ENCODE measurements around the gene TMEM108. TPM values are rescaled to one million over a fixed set of nuclear protein-coding genes. Genes with fewer than 3 reads are reported as not detected.
A peak's percentile ranks its signal among the peaks of the same experiment; 100 is the strongest.
"Not testable (repeated sequence)": the region's sequence is repeated elsewhere in the genome, so short reads cannot be mapped to it uniquely, and the experiment has no call there.

The TMEM108 gene
- polyA plus RNA-seq (2014; cell fraction: cytosol; rRNA removed): 16.5 and 20.4 TPM in 2 replicates
- 5.4 and 9.6 TPM in 2 replicates for polyA plus RNA-seq (2014; cell fraction: nucleus; rRNA removed)

DNA sequence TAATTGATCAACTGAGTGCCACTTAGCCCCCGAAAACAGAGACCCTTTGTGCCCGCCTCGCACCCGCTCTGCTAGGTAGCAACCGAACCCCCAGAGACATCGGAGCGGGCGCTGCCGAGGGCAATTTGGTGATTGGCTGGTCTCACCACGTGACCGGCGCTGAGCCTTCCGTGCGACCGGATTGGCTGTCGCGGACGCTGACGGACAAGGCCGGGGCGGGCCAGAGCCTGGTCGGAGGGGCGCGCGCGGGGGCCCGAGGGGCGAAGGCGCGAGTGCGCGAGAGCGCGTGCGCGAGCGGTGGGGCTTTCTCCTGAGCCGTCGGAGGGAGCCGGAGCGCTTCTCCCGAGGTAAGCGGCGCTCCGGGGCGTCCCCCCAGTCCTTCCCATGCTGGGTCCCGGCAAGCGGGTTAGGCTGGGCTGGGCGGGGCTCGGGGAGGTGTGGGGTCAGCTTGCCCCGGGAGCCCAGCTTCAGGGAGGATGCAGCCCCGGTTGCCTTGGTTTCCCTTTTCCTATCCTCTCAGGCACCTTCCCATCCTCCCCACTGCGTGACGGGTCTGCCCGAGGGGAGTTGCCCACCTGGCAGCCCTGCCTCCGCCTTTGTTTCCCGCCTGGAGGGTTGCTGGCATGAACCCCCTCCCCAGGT lies at the start of gene TMEM108:
Gene TMEM108, plus strand, starts transcription at position 303 of the 642 bp plus-strand sequence.
- DNase-seq (ENCODE audit: low spot score): peak; percentile 94

DNA sequence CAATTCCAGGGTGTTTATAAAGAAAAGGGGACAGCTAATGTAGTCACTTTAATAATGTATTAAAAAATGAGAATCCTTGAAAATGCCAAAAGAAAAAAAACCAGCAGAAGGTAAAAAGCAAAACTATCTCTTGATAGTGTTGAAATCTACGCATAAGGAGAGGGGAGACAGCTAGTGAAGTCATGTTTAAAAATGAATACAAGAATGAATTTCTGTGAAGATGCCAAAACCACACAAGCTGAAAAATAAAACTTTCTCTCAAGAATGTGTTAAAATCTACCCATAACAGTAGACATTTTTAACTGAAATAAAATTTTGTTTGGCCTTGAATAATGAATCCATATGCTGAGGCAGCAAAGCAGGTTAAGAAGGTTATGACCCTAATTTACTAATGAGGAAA lies 42.2 kb upstream of the TMEM108 start:
- DNase-seq (ENCODE audit: low spot score): no peak

DNA sequence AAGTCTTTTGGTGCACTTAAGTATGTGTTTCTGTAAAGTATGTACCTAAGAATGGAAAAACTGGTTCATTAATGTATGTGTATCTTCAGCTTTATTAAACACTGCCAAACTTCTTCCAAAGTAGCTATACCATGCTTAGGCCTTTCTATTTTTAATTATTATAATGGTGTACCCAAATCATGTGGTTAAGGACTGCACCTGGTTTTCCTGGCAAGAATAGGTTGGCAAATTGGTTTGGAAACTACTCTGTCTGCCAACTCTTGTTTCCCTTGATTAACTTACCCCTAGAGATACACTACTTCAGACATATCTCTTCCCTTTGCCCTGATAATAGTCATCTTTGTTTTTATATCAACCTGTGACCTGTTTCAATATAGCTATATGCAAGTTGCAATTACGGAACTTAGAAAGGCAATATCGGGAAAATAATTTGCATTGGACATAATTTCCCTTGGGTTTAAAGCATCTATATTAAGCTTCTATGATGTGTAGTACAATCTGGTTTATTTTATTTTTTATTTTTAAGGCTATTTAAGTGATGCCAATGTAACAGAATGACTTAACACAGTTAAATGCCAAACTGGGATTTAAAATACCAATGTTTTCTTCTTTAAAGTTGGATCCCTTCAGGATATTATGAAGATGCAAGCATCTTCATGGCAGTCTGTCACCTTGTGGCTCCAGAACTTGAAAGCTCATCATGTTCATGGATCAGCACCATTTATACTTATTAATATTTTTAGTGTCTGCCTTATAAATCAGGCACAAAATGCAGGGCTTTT lies 40.6 kb upstream of the TMEM108 start:
- DNase-seq (ENCODE audit: low spot score): no peak

DNA sequence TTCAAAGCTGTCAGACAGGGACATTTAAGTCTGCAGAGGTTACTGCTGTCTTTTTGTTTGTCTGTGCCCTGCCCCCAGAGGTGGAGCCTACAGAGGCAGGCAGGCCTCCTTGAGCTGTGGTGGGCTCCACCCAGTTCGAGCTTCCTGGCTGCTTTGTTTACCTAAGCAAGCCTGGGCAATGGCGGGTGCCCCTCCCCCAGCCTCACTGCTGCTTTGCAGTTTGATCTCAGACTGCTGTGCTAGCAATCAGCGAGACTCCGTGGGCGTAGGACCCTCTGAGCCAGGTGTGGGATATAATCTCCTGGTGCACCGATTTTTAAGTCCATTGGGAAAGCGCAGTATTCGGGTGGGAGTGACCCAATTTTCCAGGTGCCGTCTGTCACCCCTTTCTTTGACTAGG lies 33.2 kb upstream of the TMEM108 start:
- not testable (repeated sequence) for DNase-seq (ENCODE audit: low spot score)

DNA sequence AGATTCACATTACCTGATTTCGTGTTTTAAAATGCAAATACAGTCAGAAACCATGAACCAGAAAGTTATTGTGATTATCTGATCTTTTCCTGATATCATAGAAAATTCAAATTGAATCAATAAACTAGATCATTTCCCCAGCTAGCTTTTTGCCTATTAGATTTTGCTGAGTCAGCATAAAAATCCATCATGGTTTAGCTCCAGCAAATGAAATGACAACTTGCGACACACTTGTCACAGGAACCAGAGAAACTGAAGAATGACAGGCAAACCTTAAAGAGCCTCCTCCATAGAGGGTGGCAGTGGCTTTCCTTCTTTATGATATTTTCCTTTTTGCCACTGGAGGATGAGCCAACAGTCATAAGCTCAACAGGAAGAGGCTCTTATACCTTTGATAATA lies 30.6 kb upstream of the TMEM108 start:
- DNase-seq (ENCODE audit: low spot score): no peak

DNA sequence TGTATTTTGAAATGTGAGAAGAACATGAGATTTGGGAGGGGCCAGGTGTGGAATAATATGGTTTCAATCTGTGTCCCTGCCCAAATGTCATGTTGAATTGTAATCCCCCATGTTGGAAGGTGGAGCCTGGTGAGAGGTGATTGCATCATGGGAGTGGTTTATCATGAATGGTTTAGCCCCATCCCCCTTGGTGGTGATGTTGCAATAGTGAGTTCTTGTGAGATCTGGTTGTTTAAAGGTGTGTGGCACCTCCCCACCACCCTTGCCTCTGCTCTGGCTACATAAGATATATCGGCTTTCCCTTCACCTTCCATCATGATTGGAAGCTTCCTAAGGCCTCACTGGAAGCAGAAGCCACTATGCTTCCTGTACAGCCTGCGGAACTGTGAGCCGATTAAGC lies 23.9 kb upstream of the TMEM108 start:
- DNase-seq (ENCODE audit: low spot score): no peak

DNA sequence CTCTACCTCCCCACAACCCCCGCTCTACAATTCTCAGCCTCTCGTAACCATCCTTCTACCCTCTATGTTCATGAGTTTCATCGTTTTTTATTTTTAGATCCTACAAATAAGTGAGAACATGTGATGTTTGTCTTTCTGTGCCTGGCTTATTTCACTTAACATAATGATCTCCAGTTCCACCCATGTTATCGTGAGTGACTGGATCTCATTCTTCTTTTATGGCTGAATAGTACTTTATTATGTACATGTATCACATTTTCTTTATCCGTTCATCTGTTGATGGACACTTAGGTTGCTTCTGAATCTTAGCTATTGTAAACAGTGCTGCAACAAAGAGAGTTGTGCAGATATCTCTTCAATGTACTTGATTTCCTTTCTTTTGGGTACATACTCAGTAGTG lies 22.6 kb upstream of the TMEM108 start:
- DNase-seq (ENCODE audit: low spot score): peak; percentile 73

DNA sequence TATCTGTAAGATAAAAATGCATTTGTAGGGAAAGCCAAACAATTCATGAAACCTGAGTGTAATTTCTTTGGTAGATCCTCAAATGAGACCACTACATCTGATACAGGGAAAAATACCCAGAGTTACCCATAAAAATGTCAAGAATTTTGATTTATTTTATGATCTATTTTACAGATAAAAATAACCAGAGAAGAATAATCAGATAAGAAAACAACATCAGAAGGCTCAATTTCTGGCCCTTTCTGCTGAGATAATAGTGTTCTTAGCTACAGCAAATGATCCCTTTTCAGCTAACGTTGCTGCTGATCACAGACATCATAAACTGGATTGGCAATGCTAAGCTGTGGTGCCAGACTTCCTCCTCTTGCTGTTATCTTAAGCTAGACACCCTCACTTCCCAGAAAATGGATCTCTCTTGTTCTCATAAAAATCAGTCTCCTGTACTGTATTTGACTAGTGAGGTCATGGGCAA lies 21.3 kb upstream of the TMEM108 start:
- DNase-seq (ENCODE audit: low spot score): peak; percentile 95

DNA sequence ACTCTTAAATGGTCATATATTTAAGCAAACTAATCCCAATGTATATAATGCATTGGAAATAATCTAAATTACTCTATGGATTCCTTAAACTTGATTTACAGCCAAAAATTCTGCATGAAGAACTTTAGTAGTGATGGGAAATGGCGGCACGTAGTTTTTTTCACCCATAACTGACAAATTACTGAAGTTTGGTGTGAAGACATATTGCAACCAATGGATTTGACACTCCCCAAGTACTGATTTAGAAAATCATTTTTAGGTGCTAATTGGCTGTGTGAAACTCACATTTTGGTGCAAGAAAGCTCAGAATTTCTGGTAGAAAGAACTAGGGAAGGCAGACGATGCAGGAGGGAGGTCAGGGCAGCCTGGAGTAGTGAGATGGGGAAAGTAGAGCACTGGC lies 19.3 kb upstream of the TMEM108 start:
- no peak for DNase-seq (ENCODE audit: low spot score)

DNA sequence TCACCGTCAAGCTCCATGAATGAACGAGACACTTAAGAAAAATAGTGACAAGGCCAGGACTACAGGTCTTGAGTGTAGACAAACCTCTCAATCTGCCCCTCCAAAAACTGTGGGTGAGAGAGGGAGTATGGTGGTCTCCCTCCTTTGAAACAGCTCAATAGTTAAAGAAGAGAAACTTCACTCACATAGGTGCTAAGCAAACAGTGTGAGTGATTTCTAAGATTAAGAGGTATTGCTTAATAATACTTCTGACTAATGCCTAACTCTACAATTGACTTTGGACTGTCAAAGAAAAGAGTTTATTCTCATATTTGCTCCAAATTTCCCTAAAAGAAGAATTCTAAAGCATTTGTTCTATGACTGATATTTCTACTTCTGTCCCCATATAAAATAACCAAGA lies 17.0 kb upstream of the TMEM108 start:
- no peak for DNase-seq (ENCODE audit: low spot score)

DNA sequence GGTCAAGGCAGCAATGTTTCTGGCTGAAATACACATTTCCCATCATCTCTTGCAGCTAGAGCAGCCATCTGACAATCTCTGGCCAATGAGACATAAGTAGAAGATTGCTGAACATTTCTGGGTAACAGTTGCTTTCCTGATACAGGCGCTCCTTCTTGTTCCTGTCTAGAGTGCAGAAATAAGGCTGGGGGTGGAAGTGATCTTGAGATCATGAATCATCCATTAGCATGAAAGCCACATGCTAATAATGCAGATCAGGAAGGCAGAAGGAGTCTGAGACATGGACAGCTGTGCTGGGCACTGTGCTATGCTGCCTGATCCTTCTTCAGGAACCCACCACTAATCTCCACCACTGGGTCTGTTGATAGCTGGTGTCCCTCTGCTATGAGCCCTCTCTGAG lies 14.8 kb upstream of the TMEM108 start:
- DNase-seq (ENCODE audit: low spot score): no peak

DNA sequence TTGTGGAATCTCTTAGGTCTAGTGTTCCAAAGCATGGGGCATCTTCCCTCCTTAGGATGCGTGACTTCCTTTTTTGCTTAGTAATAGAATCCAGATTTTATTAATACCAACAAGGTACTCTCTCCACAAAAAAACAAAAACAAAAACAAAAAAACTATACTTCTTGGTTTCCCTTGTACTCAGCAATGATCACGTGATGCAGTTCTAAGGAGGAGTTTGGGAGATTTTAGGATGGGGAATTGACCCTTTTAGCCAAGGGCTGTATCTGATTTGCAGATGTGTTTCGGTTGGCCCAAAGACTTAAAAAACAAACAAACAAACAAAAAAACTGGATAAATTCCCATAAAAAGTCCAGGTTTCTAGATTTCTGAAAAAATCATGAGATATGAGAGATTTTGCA lies 12.6 kb upstream of the TMEM108 start:
- DNase-seq (ENCODE audit: low spot score): no peak

DNA sequence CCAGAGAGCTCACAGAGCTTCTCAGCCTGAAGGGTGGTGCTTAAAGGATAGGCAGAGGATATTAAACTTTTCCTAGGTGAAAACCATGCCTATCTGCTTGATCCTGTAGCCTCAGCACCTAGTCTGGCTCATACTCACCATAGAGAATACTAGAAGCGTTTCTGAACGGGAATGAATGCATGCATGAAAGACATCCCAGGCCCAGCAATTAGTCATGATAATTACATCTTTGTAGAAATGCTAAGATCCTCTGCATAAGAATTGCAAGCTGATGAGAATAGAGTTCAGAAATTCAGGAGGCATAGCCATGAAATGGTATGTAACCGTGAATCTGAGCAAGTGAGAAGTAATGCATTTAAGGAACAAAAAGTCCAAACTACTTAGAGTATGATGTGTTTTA lies 5.9 kb upstream of the TMEM108 start:
- no peak for DNase-seq (ENCODE audit: low spot score)

DNA sequence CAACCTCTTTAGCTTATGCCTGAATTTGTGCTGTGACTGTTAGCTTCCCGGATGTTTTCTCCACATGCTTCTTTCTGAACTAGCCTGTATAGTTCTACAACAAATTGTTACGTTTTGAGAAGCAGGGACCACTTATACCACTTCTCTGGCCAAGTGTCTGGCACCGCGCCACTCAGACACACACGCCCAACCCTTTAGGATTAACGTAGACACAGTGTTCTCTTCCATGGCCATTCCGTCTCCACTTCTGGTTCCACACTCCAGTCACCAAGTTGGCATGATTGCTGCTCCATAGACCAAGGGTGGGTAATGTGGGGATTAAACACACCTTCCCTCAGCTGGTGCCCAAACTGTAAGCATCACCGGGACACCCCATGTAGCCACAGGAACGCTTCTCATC lies 755 bp upstream of the TMEM108 start:
- no peak for DNase-seq (ENCODE audit: low spot score)

DNA sequence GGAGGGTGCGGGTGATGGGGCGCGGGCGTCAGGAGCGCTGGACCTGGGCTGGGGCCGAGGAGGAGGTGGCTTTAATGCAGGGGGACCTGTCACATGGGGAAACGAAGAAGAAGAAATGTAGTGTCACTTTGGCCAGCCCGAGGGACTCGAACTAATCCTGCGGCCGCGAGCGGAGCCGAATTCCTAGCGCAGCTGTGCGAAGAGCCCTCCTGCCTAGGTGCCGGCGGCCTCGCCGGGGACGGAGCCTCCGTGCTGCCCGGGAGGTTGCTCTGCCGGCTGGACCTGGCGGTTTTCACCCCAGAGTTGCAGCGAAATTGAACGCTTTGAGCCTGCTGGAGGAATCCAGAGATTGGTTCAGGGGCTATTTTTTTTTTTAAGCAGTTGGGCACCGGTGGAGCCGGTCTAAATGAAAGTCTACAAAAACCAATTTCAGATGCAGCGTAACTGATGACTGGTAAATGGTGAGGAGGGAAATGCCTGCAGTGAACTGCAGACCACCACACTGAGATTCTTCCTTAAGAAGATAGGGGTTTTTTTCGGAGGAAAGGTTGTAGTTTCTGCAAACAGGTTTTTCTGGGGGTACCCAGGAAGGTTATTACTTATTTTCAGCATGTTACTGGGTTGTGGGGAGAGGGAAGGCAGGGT lies 662 bp downstream of the TMEM108 start:
- DNase-seq (ENCODE audit: low spot score): peak; percentile 20

DNA sequence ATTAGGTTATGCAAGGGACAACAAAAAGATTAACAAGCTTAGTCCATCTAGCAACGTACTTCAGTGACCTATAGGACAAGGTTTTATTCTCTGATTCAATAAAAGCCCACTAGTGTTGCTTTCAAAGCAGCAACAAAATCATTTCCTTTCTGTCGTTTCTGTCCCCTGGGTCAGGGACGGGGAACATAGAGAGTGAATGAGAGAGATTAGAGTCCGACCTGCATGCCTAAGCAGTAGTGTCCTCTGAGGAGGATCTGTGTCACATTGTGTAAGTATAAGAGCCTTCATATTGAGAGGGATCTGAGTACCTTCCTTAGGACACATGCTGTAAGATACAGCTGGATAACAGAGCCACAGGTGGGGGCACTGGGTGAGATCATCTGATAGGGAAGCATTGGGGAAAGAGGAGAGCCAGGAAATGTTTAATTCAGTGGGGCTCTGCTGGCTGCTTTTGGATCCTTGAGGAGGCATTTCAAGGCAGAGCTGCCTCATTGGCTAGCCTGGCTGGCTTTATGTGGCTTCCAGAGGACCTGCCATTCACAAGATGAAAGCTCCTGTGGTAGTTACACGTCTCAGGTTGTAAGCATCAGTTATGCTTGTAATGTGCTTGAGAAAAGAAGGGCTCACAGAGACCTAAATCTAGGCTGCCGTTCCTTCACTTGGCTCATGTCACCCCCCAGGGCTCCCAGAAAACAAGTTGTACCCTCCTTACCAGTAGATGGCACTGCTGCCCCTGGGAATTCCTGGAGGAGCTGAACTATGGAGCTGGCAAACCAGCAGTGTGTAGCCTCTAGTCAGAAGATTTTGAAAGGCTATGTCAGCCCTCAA lies 2.7 kb downstream of the TMEM108 start:
- DNase-seq (ENCODE audit: low spot score): peak; percentile 88

DNA sequence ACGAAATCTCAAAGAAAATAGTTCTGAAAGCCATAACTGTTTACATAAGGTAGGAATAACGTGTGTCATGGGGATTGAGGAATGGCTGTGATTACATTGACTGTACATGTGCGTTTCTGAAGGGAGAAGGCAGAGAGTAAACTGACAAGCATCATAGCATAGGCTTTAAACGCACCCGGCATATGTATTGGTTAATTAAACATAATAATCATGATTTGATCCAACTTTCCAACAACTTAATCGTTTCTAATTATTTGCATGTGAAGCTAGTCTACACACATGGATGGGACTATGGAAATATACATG lies 3.3 kb downstream of the TMEM108 start:
- no peak for DNase-seq (ENCODE audit: low spot score)

DNA sequence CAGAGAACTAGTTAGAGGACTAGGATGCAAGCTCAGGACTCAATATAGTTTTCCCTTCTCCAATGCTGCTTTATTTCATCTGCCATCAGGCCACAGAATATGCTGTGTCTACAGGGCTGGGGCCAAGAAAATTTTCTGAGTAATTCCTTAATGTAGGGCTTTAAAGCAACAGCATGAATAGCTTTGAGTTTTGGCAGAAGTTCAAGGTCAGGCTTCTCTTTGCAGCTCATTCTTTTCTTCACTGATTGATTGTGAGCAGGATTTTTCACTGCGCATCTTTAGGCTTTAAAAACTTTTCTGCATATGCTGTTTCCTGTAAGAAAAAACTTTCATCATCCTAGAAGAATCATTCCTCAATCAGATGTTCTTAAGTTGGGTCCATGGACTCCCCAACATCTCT lies 4.6 kb downstream of the TMEM108 start:
- no peak for DNase-seq (ENCODE audit: low spot score)

DNA sequence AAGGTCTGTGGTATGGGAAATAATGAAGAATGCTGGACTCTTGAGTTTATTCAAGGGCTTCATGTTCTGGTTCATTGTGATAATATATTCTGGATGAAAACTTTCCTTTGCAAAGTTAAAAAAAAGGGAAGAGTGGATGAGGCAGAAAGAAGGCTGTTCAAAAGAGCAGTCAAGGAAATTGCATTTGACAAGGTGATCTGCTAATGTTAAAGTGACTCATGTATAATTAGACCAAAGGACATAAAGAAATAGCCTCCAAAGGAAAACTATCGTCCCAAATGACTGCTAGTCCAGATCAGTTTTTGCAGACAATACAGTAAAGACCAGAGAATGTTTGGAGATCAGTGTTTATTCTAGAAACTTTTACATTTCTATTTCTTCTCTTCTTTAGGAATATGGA lies 9.8 kb downstream of the TMEM108 start:
- no peak for DNase-seq (ENCODE audit: low spot score)

DNA sequence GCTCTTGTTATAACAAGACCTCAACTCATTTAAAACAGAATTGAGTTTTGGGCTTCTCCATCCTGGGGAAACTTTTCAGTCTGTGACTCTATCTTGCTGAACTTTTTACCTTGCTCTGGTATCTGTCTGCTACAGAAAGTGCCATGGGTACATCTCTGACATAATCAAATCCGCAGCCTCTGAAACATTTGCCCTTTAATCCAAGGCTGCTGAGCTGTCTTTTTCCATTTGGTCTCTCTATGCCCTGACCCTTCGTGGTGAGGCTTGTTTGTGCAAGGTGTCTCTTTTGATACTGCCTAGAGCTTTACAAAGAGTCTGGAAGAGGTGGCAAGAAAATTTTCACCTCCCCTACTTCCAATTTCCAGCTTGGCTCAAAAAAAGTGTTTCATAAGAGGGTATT lies 11.3 kb downstream of the TMEM108 start:
- DNase-seq (ENCODE audit: low spot score): no peak

DNA sequence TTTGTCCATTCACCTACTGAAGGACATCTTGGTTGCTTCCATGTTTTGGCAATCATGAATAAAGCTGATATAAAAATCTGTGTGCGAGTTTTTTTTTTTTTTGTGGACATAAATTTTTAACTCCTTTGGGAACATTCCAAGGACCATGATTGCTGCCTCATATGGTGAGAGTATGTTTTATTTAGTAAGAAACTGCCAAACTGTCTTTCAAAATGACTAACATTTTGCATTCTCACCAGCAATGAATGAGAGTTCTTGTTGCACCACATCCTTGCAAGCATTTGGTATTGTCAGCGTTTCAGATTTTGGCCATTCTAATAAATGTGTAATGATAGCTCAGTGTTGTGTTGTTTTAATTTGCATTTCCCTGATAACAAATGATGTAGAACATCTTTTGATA lies 12.7 kb downstream of the TMEM108 start:
- no peak for DNase-seq (ENCODE audit: low spot score)

DNA sequence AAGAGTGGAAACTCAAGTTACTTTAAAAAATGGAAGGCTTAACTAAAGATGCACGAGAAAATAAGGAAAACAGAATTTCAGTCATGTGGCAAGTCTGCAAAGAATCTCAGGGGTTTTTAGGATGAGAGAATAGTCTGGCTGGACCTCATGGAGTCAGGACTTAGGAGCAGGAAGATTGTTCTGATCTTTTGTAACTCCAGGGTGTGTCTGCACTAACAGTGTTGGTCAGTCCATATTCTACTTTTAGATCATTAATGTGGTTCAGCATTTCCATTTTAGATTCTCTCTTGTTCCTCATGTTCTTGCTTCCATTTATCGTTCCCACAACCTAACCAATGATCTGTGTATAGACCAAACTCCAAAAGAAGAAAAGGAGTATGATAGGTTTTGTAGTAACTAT lies 15.3 kb downstream of the TMEM108 start:
- no peak for DNase-seq (ENCODE audit: low spot score)

All from SK-N-DZ (cell line).